GM19193 (cell line): ENCODE results near the gene VPS45.

Experiments
- POLR2A ChIP-seq: IDR thresholded peaks from 4 replicates; pipeline ENCODE4 v1.6.1; 2011; ENCODE audit not compliant: insufficient read depth, insufficient read length; ENCODE audit errors: extremely low read depth

The VPS45 gene

DNA sequence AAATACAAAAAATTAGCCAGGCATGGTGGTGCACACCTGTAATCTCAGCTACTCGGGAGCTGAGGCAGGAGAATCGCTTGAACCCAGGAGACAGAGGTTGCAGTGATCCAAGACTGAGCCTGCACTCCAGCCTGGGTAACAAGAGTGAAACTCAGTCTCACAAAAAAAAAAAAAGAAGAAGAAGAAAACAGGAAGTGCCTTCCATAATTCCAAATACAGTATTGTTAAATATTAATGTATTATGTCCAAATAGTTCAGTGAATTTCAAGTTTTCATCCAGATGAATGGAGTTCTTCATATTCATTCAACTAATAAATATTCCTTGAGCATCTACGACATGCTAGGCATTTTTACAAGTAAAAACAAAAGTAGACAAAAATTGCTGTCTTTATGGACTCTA lies 115.5 kb downstream of the VPS45 start:
- no peak for TF ChIP-seq POLR2A

GRCh38 chr1:150185481-150185880 lies 117.9 kb downstream of the VPS45 start:
- TF ChIP-seq POLR2A, result no peak

GRCh38 chr1:150186789-150187559 lies 119.4 kb downstream of the VPS45 start:
- no peak for TF ChIP-seq POLR2A

GRCh38 chr1:150187560-150187931 lies 120.0 kb downstream of the VPS45 start:
- no peak for TF ChIP-seq POLR2A

DNA sequence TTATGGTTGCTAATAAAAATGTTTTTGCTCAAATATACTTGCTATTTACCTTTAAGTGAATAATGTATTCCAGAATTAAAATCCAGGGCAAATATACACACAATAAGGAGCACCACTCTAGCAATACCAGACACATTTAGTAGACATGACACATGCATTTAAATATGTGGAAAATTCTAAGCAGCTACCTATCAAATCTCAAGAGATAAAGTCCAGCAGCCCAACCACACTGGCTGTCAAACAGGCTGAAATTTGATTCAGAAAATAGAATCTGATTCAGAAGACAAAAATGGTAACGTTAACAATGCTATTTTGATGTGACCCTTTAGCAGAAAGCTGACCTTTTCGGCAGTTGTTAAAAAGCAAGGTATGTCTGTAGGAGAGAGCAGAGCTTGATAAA lies 124.4 kb downstream of the VPS45 start:
- no peak for TF ChIP-seq POLR2A

- no peak for TF ChIP-seq POLR2A
Observed at GRCh38 chr1:150194381-150195031, 126.9 kb downstream of the VPS45 start.
